Coronary artery (tissue), 2 donors: ENCODE results near the gene OTUD4.

Experiments used
- DNase-seq: peaks from one replicate; pipeline ENCODE4 v3.0.0-alpha.2; 2017; ENCODE audit warnings: low spot score
- H3K27ac ChIP-seq, 2 donors: fragments of 200-600 bp; sonication (generic); one replicate each; pipeline ENCODE4 v1.5.1; 2016 to 2019
- H3K4me3 ChIP-seq: fragments of 200-600 bp; sonication (generic); 2 replicates; pipeline ENCODE4 v1.5.1; 2016; ENCODE audit warnings: mild to moderate bottlenecking, moderate library complexity
- TF ChIP-seq, protein P1 (sequence below): fragments of 200-600 bp; sonication (generic); IDR thresholded peaks from one replicate; pipeline ENCODE4 v1.5.1; 2019; ENCODE audit warnings: antibody characterized with exemption

The OTUD4 gene

GRCh38 chr4:145098675-145099037 is 81.7 kb downstream of the OTUD4 start:
- TF ChIP-seq, protein P1, sequence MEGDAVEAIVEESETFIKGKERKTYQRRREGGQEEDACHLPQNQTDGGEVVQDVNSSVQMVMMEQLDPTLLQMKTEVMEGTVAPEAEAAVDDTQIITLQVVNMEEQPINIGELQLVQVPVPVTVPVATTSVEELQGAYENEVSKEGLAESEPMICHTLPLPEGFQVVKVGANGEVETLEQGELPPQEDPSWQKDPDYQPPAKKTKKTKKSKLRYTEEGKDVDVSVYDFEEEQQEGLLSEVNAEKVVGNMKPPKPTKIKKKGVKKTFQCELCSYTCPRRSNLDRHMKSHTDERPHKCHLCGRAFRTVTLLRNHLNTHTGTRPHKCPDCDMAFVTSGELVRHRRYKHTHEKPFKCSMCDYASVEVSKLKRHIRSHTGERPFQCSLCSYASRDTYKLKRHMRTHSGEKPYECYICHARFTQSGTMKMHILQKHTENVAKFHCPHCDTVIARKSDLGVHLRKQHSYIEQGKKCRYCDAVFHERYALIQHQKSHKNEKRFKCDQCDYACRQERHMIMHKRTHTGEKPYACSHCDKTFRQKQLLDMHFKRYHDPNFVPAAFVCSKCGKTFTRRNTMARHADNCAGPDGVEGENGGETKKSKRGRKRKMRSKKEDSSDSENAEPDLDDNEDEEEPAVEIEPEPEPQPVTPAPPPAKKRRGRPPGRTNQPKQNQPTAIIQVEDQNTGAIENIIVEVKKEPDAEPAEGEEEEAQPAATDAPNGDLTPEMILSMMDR, result no peak
- peak; percentile 74 for DNase-seq

DNA sequence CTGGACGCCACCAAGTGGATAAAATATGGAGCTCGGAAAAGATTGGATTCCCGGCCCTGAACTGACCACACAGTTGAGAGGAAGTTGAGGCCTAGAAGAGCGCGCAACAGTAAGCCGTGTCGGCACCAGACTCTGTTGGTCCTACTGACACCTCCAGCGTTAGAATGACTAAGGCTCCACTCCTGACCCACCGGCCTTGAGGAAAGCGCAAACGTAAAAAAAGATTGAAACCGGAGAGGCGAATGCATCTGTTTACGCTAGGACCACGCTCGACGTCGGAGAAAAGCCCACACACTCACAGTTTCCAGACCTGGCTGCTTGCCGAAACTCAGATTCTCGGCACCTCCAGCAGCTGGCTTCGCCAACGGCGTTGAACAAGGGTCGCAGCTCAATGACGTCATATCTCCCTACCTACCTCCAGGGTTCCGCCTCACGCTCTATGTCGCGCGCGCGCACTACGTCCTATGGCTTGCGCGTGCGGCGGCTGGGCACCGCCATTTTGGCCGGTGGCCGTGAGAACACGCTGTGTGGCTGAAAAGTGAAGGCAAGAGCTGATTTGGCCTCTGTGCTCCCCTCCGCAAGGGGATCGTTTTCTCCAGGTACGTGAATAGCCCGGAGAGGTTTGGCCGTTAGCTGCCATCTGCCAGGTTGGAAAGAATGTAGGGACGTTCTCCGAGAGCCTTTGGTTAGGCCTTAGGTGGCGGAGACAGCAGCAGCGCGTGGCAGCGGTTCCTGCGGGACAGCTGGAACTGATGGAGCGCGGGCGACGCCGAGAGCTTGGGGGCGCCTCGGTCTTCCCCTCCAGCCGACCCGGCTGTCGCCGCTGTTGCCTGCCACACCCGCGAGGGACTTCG is 82.3 kb downstream of the OTUD4 start, which contains the start of the genes ABCE1 and ANAPC10:
ABCE1 (plus strand) TSS at position 491 of the 854 bp plus-strand sequence. CDS start 6,102 bp downstream, outside the sequence.
ANAPC10 (minus strand) TSS at position 376 of the 854 bp plus-strand sequence. CDS start 2,097 bp downstream, outside the sequence.
- H3K27ac ChIP-seq, result peak within 1 kb of the TSS; percentile 88 to 92
- peak; percentile 95 for DNase-seq
- TF ChIP-seq, protein P1, result no peak
- peak within 1 kb of the TSS; percentile 95 for H3K4me3 ChIP-seq

More at GRCh38 chr4:145098675-145099037, 81.7 kb downstream of the OTUD4 start:
- H3K4me3 ChIP-seq, result peak overlapping the region; percentile 95
- peak overlapping the region; percentile 88 to 92 for H3K27ac ChIP-seq

- Histone ChIP-seq H3K4me3 (peak overlapping the region; percentile 95), H3K27ac (peak overlapping the region; percentile 88 to 92)
- TF ChIP-seq, protein P1, result no peak
- DNase-seq, result no peak
Measured at GRCh38 chr4:145097331-145097820, 83.0 kb downstream of the OTUD4 start.

- DNase-seq, result no peak
- H3K4me3 ChIP-seq, result no peak overlapping the region
- TF ChIP-seq, protein P1, result no peak
Measured at GRCh38 chr4:145093638-145094037, 86.8 kb downstream of the OTUD4 start.

DNA sequence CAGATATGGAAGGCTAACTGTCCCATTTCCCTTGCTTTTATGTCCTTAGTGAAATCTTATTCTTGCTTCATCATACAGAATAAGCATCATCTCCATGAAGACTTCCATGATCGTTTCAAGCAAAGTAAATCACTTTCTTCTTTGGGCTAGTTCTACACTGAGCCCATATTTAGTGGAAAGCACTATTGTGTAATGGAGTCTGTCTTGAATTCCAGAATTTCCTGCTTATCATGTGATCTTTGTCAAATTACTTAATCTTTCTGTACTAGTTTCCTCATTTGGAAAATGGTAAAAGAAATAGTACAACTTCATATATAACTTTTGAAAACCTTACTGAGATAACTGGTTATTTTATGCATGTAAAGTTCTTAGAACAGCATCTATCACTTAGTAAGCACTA is 90.0 kb downstream of the OTUD4 start:
- Histone ChIP-seq H3K27ac (no peak overlapping the region), H3K4me3 (no peak overlapping the region)
- TF ChIP-seq, protein P1, result no peak
- DNase-seq, result no peak

More at GRCh38 chr4:145093638-145094037, 86.8 kb downstream of the OTUD4 start:
- H3K27ac ChIP-seq, result no peak overlapping the region

DNA sequence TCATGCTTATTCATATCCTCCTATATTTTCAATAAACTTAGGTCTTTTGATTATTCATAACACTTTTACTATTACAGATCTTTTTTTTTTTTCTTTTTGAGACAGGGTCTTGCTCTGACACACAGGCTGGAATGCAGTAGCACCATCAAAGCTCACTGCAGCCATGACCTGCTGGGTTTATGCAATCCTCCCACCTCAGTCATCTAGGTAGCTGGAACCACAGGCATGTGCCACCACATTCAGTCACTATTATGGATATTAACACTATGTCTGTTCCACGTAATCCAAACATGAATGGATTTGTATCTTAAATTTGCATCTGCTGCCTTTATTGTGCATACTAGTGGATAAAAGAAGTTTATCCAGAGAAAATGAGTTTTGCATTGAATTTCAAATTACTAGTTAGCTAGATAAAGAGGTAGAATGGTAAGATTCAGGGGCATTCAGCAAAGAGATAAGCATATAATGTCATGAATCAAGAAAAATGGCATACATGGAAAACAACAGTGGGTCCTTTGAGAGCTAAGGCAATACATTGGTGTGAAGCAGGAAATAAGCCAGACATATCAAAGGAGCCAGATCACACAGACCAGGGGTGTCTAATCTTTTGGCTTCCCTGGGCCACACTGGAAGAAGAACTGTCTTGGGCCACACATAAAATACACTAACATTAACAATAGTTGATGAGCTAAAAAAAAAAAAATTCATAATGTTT is 96.3 kb downstream of the OTUD4 start:
- DNase-seq, result no peak
- TF ChIP-seq, protein P1, result no peak
- Histone ChIP-seq H3K27ac (no peak overlapping the region), H3K4me3 (no peak overlapping the region)
